G401 (cell line): Measurements from ENCODE around the gene PRDM2. TPM values are rescaled to one million over a fixed set of nuclear protein-coding genes. Genes with fewer than 3 reads are reported as not detected.

ENCODE experiments used
- DNase-seq: peaks from one replicate; pipeline ENCODE4 v3.0.0-alpha.2; 2015; ENCODE audit warnings: low spot score
- in situ Hi-C: cut with HindIII; loops from 2 replicates; pipeline ENCODE4 v1.10.0; 2016; ENCODE audit warnings: low sequenced_read_pairs, mixed read lengths
- total RNA-seq: library from RNA; depleted of rRNA; stranded (reverse); fragments of >200 nt; shearing (Covaris generic); gene quantifications from 2 replicates; pipeline ENCODE4 v1.2.3, GENCODE V29; 2014

PRDM2 gene
- total RNA-seq, 1 experiment from 2014 or later = 7.9 TPM

GRCh38 chr1:13760340-13760739, 60.4 kb downstream of the PRDM2 start:
- no peak for DNase-seq
- in situ Hi-C loops = no loop called here

GRCh38 chr1:13760921-13761320, 60.9 kb downstream of the PRDM2 start:
- in situ Hi-C loops = no loop called here

GRCh38 chr1:13761883-13762282, 61.9 kb downstream of the PRDM2 start:
- in situ Hi-C loops = no loop called here
- DNase-seq = no peak

More at GRCh38 chr1:13760921-13761320, 60.9 kb downstream of the PRDM2 start:
- DNase-seq = no peak

- in situ Hi-C loops = no loop called here
- DNase-seq = no peak
Observed at GRCh38 chr1:13762642-13763041, 62.7 kb downstream of the PRDM2 start.

- in situ Hi-C loops = no loop called here
- no peak for DNase-seq
Observed at GRCh38 chr1:13763222-13763621, 63.2 kb downstream of the PRDM2 start.

GRCh38 chr1:13763991-13764390, 64.0 kb downstream of the PRDM2 start:
- in situ Hi-C loops = no loop called here
- DNase-seq = no peak

- in situ Hi-C loops = no loop called here
Observed at GRCh38 chr1:13764588-13765332, 64.8 kb downstream of the PRDM2 start.

GRCh38 chr1:13766592-13767564, 66.9 kb downstream of the PRDM2 start:
- no peak for DNase-seq

More at GRCh38 chr1:13764588-13765332, 64.8 kb downstream of the PRDM2 start:
- DNase-seq = no peak

GRCh38 chr1:13769212-13769611, 69.2 kb downstream of the PRDM2 start:
- no peak for DNase-seq
- in situ Hi-C loops = no loop called here

More at GRCh38 chr1:13766592-13767564, 66.9 kb downstream of the PRDM2 start:
- in situ Hi-C loops = no loop called here

GRCh38 chr1:13769830-13770229, 69.8 kb downstream of the PRDM2 start:
- in situ Hi-C loops = no loop called here
- DNase-seq = no peak

- in situ Hi-C loops = no loop called here
- DNase-seq = no peak
Observed at GRCh38 chr1:13770743-13771142, 70.8 kb downstream of the PRDM2 start.

- in situ Hi-C loops = no loop called here
- no peak for DNase-seq
Observed at GRCh38 chr1:13771745-13772144, 71.8 kb downstream of the PRDM2 start.

GRCh38 chr1:13772271-13772670, 72.3 kb downstream of the PRDM2 start:
- DNase-seq = no peak
- in situ Hi-C loops = no loop called here

- in situ Hi-C loops = no loop called here
- DNase-seq = no peak
Observed at GRCh38 chr1:13774121-13774520, 74.1 kb downstream of the PRDM2 start.

- in situ Hi-C loops = no loop called here
- peak; percentile 23 for DNase-seq
Observed at GRCh38 chr1:13775459-13775858, 75.5 kb downstream of the PRDM2 start.

- no peak for DNase-seq
- in situ Hi-C loops = no loop called here
Observed at GRCh38 chr1:13775916-13776315, 75.9 kb downstream of the PRDM2 start.

GRCh38 chr1:13778431-13778830, 78.4 kb downstream of the PRDM2 start:
- DNase-seq = no peak
- in situ Hi-C loops = no loop called here

GRCh38 chr1:13779930-13780329, 79.9 kb downstream of the PRDM2 start:
- no peak for DNase-seq
- in situ Hi-C loops = no loop called here

GRCh38 chr1:13780780-13781179, 80.8 kb downstream of the PRDM2 start:
- in situ Hi-C loops = no loop called here
- DNase-seq = no peak

- in situ Hi-C loops = no loop called here
- no peak for DNase-seq
Observed at GRCh38 chr1:13781228-13781627, 81.2 kb downstream of the PRDM2 start.
